Renal pelvis (tissue), 4 donors: ENCODE results near the gene GABRD. TPM values are rescaled to one million over a fixed set of nuclear protein-coding genes. Genes with fewer than 3 reads are reported as not detected.

Source experiments
- DNase-seq: peaks from one replicate; pipeline ENCODE4 v3.0.0-alpha.2; 2013
- polyA plus RNA-seq, 3 donors: library from polyadenylated mRNA; unstranded; fragments of 120-200 nt; gene quantifications; one replicate each; pipeline ENCODE4 v1.2.1, GENCODE V29; 2013; ENCODE audit not compliant: insufficient read length in 3 of 3

The GABRD gene
- polyA plus RNA-seq, 3 donors = 1.1 to 2.1 (median 1.4) TPM

DNA sequence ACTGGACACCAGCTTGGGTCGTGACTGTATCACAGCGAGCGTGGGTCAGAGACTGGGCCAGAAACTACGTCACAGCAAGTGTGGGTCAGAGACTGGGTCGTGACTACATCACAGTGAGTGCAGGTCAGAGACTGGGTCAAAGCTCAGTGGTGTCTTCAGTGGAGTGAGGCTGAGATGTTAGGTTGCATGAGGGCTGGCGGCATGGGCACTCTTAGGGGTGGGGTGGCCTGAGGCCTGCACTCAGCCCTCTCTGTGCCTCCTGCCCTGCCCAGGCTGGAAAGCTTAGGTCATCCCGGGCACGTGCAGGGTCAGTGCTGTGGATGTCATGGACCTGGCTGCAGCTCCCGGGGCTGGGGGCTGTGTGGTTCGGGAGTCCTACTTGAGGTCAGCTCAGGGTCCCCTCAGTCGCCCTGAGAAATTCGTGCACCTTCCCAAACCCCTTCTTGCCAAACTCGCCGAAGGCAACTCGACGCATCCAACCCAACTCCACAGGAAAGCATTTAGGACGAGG, 34.5 kb upstream of the GABRD start:
- no peak for DNase-seq

DNA sequence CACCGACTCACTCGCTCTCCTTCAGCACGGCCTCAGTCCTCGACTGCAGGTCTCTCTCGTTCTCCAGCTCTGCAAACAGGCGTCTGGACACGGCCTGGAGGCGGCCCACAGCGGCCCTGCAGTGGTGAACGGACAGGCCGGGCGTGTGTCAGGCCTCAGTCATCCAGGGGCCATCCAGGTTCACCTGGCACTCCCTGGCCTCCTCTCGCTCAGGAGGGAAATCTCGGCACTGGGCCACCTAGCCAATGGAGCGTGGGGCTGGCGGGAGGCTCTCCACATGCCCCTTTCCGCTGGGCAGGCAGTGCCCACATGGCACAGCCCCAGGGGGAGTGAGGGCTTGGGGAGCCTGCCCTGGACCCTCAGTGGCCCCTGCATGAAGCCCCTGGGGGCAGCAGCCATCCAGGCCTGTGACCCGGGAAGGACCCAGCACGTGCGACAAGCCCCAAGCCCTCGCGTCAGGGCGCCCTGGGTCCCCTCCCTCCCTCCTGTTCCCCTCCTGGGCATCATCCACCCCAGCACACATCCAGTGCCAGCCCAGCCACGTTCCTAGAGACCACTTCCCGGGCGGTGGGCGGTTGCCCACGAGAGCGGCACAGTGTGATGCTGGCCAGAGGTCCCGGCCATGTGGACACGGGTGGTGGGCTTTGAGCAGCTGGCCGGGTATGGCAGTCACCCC, 33.6 kb upstream of the GABRD start:
- no peak for DNase-seq

DNA sequence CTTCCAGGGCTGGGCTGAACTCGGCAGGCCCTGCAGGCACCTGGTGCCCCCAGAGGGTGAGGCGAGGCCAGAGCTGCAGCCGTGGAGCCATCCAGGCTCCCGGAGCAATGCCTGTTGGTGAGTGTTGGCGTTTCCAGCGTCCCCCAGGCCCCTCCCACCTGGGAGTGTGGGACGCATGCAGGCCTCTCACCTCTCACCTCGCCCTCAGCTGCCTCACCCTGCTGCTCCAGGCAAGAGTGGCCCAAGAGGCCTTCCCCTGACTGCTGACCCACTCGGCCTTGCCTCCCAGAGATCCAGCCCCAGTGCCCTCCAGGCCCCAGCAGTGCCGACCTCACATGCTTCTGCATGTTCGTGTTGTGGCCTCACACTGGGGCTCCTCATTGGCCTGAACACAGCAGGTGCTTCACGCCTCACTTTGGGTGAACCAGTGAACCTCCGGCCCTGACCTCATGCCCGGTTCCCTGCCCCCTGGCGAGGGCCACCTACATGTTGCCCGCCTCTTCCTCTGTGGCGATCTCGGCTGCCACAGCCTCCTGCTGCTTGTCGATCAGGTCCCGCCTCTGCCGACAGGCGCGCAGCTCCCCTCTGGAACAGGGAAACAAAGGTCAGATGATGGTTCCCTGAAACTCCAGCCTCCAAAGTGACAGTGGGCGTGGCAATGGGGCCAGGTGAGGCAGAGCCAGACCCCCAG, 32.5 kb upstream of the GABRD start:
- no peak for DNase-seq

DNA sequence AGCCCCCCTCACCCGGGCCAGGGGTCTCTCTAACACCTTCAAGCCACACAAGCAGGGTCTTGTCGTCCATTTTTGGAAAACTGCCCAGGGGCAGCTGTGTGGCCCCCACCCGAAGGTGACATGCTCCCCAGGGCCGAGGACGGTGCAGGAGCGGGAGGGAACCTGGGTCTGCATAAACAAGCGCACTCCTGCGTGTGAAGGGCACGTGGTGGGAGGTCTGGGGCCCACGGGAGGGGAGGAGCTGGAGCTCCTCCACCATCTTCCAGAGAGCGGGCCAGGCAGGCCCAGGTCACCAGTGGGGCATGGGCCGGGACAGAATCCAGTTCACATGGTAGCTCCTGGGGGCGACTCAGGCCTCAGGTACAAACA, 32.0 kb upstream of the GABRD start:
- DNase-seq = no peak

DNA sequence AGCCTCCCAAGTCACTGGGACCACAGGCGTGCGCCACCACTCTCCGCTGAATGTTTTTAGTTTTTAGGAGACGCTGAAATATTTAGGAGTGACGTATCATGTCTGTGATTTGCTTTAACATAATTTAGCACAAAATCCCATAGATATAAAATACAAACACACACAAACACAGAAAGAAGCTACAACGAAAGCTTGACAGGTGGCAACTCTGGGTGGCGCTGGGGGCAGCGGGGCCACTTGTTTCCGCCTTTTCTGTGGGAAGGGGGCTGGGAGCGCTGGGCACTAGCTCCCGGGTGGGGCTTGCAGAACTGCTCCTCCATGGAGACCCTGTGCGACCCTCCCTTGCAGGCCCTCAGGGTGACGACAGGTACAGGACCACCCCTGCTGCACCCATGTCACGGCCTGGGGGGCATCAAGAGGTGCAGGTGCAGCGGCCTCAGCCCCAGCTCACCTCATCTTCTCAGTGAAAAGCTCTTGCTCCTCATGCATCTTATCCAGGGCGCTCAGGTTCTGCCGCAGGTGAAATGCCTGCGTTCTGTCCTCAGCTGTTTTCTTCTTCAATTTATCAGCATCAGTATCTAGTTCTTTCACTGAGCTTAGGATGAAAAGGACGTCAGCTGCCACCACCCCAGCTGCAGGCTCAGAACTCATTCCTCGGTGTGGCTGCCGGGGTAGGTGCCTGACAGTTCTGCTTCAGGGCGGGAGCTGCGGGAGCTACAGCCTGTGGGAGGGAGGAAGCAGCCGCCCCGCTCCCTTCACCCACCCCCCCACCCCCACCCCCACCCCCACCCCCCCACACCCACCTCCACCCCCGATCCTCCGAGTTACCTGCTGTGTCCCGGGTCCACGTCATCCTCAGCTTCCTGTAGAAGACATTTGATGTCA, 30.8 kb upstream of the GABRD start:
- no peak for DNase-seq

DNA sequence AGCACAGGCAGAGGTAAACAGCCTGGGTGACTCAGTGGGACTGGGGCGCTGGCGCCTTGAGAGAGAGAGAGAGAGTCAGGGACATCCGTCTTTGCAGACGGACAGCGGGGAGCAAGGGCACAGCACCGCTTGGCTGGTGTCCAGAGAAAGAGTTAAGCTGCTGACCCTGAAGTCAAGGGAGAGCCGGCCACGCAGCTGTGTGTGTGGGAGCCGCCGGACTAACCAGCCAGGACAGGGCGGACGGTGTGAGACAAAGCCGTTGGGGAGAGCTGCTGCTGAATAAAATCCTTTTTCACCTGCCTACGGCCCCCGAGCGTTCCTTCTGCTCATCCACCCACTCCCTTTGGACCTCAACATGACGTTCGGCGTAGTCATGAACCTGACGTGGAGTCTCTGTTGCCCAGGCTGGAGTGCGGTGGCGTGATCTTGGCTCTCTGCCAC, 30.0 kb upstream of the GABRD start:
- DNase-seq = no peak

DNA sequence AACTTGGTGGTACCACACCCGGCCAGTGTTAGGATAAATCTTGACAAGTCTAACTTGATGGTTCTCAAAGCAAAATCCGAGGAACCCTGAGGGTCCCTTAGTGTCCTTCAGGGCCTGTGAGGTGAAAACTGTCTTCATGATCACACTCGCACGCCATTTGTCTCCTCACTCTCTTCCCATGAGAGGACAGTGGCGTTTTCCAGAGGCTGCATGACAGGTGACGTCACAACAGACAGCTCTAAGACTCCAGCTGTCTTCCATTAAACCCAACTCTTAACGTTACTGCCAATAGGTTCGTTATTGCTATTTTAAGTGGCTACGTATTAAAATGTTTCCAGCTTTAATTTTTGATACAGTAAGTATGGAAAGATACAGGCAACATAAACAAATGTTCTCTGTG, 29.4 kb upstream of the GABRD start:
- DNase-seq = no peak

DNA sequence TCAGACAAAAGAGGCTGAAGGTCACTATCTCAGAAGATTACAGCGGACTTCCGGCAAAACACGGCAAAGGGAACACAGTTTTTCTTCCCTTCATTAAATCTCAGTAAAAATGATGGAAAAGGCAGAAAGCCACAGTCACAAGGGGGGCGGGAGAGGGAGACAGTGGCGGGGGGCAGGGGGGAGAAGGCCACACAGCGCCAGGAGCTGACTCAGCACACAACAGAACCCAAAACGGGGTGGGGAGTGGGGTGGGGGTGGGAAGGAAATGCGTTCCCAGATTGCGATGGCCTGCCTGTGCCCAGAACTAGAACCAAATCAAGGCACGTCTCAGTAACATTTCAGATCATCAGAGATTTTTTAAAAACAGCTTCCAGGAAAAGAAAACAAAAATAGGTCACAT, 28.9 kb upstream of the GABRD start:
- DNase-seq = no peak

DNA sequence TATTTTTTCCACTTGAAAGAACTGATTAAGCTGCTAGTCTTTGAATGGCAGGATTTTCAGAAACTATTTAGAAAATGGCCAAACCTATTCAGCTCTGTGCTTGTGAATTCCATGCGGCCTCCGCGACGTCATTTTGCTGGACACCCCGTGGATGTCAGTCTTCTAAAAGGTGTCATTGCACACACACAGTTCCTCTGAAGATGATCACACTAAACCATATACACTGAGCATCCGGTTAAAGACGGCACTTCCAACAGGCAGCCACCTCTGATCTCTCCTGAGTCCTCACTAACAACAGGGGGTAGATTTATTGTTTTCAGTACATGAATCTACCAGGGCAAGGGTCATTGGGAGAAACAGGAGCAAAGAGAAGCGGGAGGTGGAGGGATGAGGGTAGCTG, 24.6 kb upstream of the GABRD start:
- DNase-seq = no peak

DNA sequence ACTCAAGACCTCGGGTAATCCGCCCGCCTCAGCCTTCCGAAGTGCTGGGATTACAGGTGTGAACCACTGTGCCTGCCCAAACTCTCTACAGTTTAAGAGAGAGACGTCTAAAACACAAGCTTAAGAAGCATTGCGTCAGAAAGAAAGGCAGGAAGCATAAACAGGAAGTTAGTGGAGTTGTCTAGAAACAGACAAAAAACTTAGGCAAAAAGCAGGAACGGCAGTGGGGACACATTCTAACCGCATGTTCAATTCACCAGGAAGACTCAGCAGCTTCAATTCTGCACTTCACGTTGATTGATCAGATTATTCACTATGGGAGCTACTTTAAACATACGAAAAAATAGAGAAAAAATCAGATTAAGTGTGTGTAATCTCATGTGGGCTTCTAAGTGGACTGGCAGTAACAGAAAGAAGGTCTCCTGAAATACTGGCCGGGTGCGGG, 22.9 kb upstream of the GABRD start:
- no peak for DNase-seq

DNA sequence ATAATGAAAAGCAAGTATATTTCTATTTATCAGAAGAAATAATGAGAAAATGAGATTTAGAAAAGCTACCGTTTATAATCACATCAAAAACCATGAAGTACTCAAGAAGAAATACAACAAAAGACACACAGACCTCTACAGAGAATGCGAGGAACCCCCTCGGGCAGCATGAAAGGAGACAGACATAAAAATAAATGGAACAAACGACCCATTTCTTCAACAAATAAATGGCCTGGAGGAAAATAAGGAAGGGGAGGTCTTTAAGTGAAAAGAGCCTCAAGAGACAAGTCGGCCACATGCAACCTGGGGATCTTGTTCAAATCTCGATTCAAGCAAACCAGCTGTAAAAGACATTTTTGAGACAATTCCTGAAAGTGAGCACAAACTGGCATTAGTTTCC, 21.6 kb upstream of the GABRD start:
- DNase-seq = no peak

DNA sequence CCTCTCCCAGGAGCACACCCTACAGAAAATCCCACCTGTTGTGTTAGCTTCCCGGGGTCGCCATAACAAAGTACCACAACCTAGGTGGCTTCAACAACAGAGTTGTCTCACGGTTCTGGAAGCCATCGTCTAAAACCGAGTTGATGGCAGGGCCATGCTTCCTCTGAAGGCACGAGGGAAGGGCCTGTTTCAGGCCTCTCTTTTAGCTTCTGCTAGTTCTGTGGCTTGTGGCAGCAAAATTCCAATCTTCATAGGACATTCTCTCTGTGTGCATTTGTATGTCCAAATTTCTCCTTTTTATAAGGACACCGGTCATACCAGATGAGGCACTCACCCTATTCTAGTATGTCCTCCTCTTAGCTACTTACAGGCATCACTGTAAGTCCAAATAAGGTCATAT, 18.7 kb upstream of the GABRD start:
- DNase-seq = no peak

DNA sequence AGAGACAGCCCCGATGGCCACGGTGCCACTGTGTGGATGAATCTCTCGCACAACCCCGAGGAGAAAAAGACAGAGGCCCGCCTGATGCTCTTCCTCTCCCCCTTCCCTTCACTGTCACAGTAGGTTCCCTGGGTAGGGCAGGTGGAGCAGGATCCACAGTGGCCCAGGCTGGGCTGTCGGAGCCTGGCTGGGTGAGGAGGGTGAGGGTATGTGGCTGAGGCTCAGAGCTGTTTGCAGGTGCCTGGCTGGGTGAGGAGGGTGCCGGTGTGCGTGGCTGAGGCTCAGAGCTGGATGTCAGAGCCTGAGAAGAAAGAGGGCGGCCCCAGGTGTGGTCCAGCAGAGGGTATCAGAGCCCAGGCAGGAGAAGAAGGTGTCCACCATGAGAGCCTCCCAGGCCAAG, 18.3 kb upstream of the GABRD start:
- DNase-seq = no peak

DNA sequence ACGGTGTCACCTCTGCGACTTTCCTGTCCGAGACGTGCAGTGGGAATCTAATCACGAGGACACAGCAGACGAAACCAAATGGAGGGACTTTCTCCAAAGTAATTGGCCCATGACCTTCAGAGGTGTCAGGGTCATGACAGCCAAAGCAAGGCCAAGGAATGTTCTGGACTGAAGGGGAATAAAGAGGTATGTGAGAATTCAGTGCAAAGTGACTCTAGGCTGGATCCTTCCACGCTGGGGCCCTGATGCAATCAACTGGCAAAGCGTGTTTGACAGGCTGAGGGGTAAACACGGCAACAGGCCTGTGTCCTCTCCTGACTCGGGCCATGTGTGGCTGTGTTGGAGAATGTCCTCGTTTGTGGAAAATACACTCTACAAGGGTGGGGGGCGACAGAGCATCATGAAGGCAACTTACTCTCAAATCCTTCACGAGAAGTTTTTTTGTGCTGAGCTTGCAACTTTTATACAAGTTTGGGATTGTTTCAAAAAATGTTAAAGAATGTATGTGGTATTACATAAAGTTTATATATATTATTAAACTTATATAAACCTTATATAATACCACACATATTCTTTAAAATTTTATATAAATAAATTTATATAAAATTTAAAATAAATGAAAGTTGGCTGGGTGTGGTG, 17.3 kb upstream of the GABRD start:
- DNase-seq = no peak

DNA sequence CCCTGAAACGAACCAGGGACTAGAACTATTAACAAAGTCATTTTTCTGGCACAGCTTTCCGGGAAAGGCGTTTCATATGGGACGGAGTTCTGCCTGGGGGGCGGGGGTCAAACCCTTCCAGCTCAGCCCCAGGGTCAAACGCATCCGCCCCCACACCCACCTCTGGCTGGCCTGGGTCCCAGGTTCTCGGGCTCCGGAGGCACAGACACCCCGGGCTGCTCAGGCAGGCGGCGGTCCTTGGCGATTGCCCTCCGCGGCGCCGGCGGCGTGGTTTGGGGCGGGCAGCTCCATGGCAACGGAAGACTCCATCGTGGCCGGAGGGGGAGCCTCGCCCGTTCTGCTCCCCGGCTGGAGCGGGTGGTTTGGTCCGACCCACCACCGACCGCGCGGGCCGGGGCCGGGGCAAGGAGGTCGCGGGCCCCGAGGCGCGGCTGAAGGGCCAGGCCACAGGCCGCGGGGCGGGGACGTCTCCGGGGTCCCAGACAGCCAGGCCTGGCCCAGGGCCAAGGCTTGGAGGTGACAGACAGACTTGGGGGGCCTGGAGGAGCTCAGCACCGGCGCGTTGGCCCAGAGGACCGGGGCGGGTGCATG, 15.5 kb upstream of the GABRD start, which contains the start of gene CFAP74:
Gene CFAP74, minus strand, starts transcription at position 246 of the 591 bp plus-strand sequence. CDS start 12,830 bp downstream, outside the sequence.
- no peak for DNase-seq

DNA sequence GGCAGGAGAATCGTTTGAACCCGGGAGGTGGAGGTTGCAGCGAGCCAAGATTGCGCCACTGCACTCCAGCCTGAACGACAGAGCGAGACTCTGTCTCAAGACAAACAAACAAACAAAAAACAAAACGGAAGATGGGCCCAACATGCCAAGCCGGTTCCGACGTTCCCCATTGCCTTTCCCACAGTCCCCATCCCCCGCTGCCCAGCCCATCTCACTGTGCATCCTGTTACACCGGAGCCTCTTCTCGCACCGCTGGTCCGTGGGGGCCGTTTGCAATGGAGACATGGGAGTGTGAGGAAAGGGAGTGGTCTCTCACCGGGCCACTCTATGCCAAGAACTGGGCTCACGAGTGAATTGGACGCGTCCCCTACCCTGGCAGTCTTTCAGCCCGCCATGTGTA, 14.3 kb upstream of the GABRD start:
- DNase-seq = no peak

DNA sequence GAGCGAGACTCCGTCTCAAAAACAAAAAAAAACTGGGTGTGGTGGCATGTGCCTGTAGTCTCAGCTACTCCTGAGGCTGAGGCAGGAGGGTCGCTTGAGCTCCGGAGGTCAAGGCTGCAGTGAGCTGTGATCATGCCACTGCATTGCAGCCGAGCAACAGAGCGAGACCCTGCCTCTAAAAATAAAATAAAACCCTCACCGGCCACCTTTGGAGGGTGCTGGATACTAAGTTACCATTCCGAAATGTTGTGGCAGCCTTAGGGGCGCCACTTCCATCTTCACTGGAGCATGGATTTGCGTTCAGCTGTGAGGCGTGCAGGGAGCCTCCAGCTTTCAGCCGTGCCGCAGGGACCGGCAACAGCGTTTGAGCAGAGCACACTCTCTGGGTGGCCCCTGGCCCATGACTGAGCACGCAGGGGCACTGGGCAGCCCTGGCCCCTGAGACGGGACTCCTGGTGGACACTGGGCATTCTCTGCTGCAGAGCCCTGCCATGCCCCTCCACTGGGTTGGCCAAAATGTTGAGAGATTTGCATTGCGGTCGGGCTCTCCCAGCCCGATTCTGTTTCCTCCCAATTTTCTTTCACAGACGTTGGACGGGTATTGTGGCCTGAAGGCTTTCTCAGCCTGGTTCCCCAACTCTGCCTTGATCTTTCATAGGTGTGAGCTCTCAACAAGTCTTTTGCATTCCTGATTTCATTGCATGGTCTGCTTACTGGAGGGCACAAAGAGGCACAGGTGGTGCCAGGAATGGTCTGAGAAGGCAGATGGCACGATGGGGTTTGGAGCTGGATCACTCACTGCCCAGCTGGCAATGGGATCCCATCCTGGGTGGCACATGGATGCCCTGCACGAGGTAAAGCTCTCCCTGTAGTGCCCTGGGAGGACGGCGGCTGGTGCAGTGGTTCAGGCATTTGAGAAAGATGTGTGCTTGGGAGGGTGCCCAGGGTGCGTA, 9.8 kb upstream of the GABRD start:
- no peak for DNase-seq

DNA sequence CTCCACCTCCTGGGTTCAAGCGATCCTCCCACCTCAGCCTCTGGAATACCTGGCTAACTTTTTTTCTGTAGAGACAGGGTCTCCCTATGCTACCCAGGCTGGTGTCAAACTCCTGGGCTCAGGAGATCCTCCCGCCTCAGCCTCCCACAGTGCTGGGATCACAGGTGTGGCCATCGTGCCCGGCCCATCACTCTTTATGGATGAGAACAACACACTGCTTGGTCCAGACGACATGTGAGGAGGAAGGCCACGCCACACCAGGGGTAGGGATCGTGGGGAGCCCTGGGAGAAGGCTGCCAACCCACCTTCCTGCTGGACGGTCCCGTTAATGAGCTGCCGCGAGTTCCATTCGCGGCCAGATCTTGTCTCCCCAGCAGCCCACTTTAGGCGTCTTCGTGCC, 5.0 kb upstream of the GABRD start:
- no peak for DNase-seq

DNA sequence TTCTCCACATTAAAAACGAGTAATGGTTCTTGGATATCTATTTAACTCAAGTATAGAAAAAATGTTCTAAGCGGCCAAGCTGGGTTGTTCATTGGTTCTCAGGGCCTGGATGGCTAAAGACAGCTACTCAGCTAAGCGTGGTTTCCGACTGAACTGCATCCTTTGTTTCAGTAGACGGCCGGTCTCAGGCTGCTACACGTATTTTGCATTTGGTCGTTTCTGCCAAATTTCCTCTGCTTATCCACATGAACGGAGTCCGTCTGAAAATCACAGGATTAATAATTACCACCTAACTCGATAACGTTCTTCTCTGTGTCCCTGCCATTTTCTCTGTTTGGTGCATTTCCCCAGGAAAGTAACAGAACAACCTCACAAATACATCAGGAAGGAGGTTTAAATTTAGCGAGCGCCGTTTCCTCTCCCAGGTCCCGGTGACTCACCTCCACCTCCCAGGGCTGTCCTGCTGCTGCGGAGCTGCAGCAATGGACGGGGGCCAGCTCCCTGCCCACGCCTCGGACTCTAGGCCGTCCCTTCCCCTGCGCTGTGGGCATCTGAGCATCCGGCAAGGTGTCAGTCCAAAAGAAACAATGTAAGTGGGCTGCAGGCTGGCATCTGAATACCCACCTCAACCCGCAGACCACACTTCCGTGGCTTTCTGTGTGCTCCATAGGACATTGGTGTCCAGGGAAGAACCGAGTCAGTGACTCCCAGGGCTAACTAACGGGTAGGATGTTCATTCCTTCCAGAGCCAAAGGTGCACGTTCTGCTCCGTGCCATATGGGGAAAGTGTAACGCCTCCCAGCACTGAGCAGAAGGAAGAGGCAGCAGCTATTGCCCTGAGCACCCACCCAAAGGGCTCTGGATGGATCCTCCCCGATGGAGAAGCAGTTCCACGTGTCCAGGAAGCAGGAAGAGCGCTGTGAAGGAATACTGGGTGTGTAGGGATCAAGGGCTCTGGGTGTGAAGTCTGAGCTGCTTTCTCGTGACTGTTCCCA, 4.1 kb upstream of the GABRD start:
- no peak for DNase-seq
